GM21786 (cell line): Measurements from ENCODE around the gene TMEM144.
A peak's percentile ranks its signal among the peaks of the same experiment; 100 is the strongest.

Experiments used
- ATAC-seq: cut with Tn5 transposase; IDR thresholded peaks from one replicate; pipeline ENCODE4 v1.9.1; 2021; ENCODE audit not compliant: unreplicated experiment

The TMEM144 gene

GRCh38 chr4:158209825-158210807 is at the start of gene TMEM144:
TSS of gene TMEM144 (plus strand) at chr4:158210486. CDS start at chr4:158212668, 2,182 bp downstream.
- peak; percentile 93 for ATAC-seq

DNA sequence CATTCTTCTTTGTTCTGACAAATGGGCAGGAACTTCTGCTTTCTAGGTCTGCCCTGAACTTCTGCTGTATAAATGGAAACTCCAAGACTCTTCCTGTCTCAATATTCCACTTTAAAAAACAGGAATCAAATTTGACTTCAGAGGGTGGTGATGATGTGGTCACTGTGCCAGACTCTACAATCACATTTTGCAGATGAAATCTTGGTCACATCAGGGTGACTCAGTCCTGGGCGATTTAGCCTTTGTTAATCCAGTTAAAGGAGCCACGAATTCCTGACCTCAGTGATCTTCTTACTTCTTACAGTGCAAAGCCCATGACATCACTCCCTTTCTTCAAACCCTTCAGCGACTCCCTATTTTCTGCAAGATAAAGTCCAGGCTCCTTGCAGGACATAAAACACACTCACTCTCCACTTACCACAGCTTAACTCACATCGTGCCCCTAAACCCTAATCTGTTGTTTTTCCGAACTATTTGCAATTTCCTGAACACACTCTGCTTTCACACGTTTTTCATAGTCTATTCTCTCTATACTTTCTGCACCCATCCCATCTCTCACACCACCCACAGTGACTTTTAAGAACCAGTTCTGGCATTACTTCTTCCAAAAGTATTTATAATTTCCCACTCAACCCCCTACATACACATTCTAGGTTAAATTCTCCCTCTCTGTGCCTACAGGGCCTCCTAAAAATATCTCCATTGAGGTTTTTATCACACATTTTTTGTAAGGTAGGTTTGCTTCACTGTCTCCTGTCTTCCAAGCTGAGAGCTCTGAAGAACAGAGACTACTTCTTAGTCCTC is 48.5 kb upstream of the TMEM144 start:
- no peak for ATAC-seq

GRCh38 chr4:158162631-158163030 is 47.7 kb upstream of the TMEM144 start:
- ATAC-seq: no peak

- ATAC-seq: no peak
Observed at GRCh38 chr4:158163941-158164767, 46.1 kb upstream of the TMEM144 start.

DNA sequence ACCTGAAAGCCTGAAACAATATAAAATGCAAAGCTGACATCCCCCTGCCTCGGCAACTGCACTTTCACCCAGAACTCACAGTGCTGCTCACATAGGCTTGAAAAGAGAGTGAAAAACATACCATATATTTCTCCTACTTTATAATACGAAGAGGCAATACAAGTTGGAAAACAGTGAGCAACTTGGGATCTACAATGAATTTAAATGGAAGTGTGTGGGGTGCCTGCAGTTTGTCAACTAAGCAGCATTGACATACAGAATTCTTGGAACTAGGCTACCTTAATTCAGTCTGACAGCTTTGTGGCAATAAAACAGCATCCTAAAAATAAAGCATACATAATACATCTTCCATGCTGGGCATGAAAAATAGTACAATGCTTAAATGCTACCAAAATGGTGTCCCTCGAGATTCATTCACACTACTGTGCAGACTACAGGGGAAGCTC is 45.5 kb upstream of the TMEM144 start:
- no peak for ATAC-seq

DNA sequence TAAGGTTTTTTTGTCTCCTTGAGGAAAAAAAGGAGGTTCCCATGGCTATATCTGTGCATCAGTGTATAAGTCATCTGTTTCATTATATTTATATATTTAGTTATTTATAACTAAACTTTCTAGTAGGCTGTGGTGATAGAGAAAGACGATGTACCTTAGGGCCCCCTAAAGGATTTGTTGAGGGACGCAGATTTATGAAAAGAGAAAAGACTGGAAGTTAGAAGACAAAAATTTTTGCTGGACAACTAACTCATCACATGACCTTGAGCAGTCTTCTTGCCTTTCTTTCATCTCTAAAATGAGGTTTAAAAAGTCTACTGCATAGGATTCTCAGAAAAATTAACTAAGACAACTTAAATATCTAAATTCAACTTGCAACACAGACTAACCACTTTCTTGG is 43.6 kb upstream of the TMEM144 start:
- ATAC-seq: no peak

DNA sequence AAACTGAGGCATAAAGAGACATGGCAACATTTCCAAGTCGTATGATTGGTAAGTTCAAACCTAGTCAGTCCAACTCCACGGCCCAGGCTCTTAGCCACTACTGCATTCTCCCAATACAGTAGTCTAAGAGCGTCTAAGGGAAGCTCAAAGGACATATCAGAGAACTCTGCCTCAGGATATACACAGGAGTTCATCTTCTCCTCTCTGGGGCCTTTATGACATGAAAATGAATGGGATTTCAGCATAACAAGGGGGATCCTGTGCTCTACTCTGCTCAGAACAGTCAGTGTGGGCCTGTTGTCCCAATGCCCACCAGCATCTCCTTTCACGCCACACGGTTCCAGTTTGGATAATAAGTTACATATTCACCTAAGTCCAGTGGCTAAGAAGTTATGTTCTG is 41.7 kb upstream of the TMEM144 start:
- ATAC-seq: no peak

DNA sequence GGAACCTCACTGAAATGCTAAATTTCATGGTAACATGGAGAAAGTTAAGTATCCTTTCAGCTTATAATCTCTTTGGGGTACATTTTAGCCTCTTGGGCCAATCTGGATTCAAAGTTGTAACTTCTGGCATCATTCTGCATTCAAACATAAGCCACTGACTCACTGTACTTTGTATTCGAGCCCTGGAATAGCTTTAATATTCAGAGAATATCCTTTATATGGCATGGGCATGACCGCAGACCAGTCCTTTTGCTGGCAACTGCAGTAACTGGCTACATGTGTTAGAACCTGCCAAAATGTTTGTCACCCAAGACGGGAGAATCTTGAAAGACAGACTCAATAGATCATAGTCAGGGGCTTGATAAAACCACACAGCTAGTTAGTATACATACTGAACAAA is 40.8 kb upstream of the TMEM144 start:
- no peak for ATAC-seq

DNA sequence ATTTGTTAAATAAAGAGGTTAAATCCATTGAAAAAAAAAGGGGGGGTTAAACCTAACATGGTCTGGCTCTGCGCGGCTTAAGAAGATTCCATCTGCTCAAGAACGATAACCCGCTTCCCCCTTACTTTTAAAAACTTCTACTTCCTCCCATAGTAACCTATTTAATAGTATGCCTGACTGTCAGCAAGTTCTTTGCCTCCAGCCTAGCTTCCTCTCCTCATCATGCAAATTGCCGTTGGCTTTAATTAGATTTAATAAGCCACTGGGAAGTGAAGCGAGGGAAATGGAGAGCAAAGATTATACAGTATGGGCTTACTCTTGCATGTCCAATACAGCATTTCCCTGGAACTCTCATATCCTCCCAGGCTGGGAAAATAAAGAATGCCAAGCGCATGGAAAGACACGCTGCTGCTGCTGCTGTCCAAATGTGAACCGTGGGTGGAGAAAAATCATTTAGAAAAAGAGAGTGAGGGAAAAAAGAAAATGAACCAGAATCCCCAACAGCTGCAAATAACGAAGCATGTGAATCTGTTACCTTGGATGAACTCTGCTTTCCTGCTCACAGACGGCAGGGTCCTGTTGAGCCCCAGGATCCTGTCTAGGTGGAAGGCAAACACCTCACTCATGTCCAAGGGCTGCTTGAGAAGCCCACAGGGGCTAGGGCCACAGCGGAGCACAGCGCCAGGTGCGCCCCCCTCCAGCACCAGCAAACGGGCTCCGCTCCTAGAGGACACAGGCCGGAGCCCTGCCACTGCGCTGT is 40.2 kb upstream of the TMEM144 start:
- ATAC-seq: peak; percentile 5

- peak; percentile 47 for ATAC-seq
Observed at GRCh38 chr4:158170691-158171561, 39.4 kb upstream of the TMEM144 start.

GRCh38 chr4:158172261-158173258 is 37.7 kb upstream of the TMEM144 start, which contains the start of gene GASK1B:
TSS of gene GASK1B (minus strand) at chr4:158173025. CDS start at chr4:158171375, 1,650 bp downstream.
- ATAC-seq: no peak

GRCh38 chr4:158176108-158176507 is 34.2 kb upstream of the TMEM144 start:
- ATAC-seq: no peak

DNA sequence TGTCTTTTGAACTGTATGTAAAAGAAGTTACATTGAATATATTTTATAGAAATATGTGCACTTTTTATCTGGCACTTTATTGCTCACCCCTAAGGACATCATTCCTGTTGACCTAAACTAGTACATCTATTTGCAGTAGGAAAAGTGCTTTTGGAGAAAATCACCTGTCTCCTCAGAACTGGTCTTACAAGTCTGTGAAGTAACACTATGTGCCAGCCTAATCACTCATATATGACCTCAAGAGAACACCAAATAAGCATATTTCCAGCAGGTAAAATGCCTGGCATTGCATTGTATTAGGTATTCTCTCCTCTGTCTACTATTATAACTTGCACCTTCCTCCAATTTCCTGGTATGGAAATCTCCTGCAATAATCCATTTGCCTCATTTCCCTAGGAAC is 33.5 kb upstream of the TMEM144 start:
- no peak for ATAC-seq

- ATAC-seq: no peak
Observed at GRCh38 chr4:158179465-158179864, 30.8 kb upstream of the TMEM144 start.

- no peak for ATAC-seq
Observed at GRCh38 chr4:158181906-158182305, 28.4 kb upstream of the TMEM144 start.

DNA sequence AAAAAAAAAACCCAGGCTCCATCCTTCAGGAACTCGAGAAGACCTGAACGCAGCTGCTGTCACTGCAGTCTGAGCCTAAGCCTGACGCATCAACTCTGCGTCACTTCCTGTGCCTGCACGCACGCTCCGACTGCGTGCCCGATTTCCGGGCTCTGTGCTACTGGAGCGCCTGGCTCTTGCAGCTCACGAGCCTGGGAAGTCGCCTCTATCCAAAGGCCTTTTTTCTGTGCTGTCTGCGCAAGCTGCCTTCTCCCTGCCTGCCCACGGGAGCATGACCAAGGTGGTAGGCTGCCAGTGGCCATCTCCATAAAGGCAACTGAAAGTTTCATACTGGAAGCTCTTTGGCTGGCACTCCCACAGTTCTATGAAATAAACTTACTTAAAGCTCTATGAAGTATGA is 27.6 kb upstream of the TMEM144 start:
- no peak for ATAC-seq

- ATAC-seq: no peak
Observed at GRCh38 chr4:158186815-158187214, 23.5 kb upstream of the TMEM144 start.

DNA sequence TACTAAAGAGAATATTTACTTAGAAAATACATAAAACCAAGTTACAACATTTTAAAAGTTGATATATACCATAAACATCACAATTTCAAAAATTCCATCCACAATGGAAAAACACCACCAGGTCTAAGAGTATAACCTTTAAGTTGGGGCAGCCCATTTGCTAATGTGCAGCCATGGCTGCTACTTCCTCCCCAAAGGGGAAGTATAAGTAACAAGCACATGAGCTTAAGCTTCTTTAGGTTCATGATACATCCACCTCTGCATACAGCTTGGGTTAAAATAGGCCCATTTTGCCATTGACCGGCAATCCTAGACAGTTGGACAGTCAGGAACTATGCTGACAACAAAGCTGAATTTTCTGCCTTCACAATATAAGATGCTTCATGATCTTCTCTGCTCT is 20.9 kb upstream of the TMEM144 start:
- ATAC-seq: no peak
